Skin of body (tissue), 2 donors: Measurements from ENCODE around the gene CCL18. TPM values are rescaled to one million over a fixed set of nuclear protein-coding genes. Genes with fewer than 3 reads are reported as not detected.
"Not testable (repeated sequence)": the region's sequence is repeated elsewhere in the genome, so short reads cannot be mapped to it uniquely, and the experiment has no call there.

Experiments
- DNase-seq: peaks from one replicate; lab custom pipeline; 2025; lab: John Stamatoyannopoulos, UW
- total RNA-seq: library from RNA; depleted of rRNA; stranded (reverse); fragments of >200 nt; gene quantifications from one replicate; pipeline ENCODE4 v1.2.3, GENCODE V29; 2014

CCL18 gene
- not detected for total RNA-seq

GRCh38 chr17:36063786-36064541 lies at the start of gene CCL18:
CCL18 (plus strand) TSS chr17:36064272; CDS start chr17:36064343, 71 bp downstream.
- no peak for DNase-seq

GRCh38 chr17:36014946-36015345 lies 49.1 kb upstream of the CCL18 start:
- DNase-seq: no peak

- DNase-seq: not testable (repeated sequence)
These were observed 48.2 kb upstream of the CCL18 start for GRCh38 chr17:36015895-36016294.

- DNase-seq: no peak
These were observed 47.5 kb upstream of the CCL18 start for GRCh38 chr17:36016555-36016954.

GRCh38 chr17:36017799-36018198 lies 46.3 kb upstream of the CCL18 start, which contains the start of gene CCL23:
CCL23 (minus strand) TSS chr17:36017972; CDS start chr17:36017897, 75 bp downstream.
- peak; percentile 5 for DNase-seq

- DNase-seq: no peak
These were observed 44.6 kb upstream of the CCL18 start for GRCh38 chr17:36019423-36019822.

- DNase-seq: no peak
These were observed 39.8 kb upstream of the CCL18 start for GRCh38 chr17:36024106-36024869.

- DNase-seq: no peak
These were observed 36.3 kb upstream of the CCL18 start for GRCh38 chr17:36027761-36028160.

GRCh38 chr17:36030956-36031355 lies 33.1 kb upstream of the CCL18 start:
- DNase-seq: no peak

GRCh38 chr17:36034127-36034526 lies 29.9 kb upstream of the CCL18 start:
- no peak for DNase-seq

GRCh38 chr17:36036235-36036634 lies 27.8 kb upstream of the CCL18 start:
- no peak for DNase-seq

GRCh38 chr17:36048066-36048465 lies 16.0 kb upstream of the CCL18 start:
- no peak for DNase-seq

GRCh38 chr17:36049643-36050042 lies 14.4 kb upstream of the CCL18 start:
- DNase-seq: no peak

- DNase-seq: no peak
These were observed 8.9 kb upstream of the CCL18 start for GRCh38 chr17:36055171-36055570.

- DNase-seq: no peak
These were observed 8.1 kb upstream of the CCL18 start for GRCh38 chr17:36055921-36056520.

- no peak for DNase-seq
These were observed 6.2 kb upstream of the CCL18 start for GRCh38 chr17:36057911-36058310.

- DNase-seq: no peak
These were observed 4.7 kb upstream of the CCL18 start for GRCh38 chr17:36059406-36059805.

GRCh38 chr17:36060816-36061215 lies 3.3 kb upstream of the CCL18 start:
- DNase-seq: no peak

- peak; percentile 2 for DNase-seq
These were observed 2.4 kb downstream of the CCL18 start for GRCh38 chr17:36066365-36066985.

- DNase-seq: no peak
These were observed 4.5 kb downstream of the CCL18 start for GRCh38 chr17:36068524-36068923.

- no peak for DNase-seq
These were observed 5.1 kb downstream of the CCL18 start for GRCh38 chr17:36069136-36069535.

GRCh38 chr17:36070427-36070826 lies 6.4 kb downstream of the CCL18 start:
- no peak for DNase-seq
